Body of pancreas (tissue), 4 donors: ENCODE measurements around the gene PACS1. TPM values are rescaled to one million over a fixed set of nuclear protein-coding genes. Genes with fewer than 3 reads are reported as not detected.

Experiments
- ATAC-seq: fragments of 150-250 bp; one replicate; pipeline ENCODE4 v1.9.1; 2016
- DNase-seq, 4 donors: peaks; one replicate each; pipeline ENCODE4 v3.0.0-alpha.2; 2019
- H3K27ac ChIP-seq, 4 donors: fragments of 200-600 bp; sonication (generic); 1 replicate in 3 of 4; 2 replicates in 1 of 4; pipeline versions ENCODE4 v1.5.1 to v1.6.1; 2016 to 2019; ENCODE audit warnings: mild to moderate bottlenecking in 1 of 4, mixed read lengths in 1 of 4, moderate library complexity in 1 of 4
- H3K27me3 ChIP-seq, 2 donors: fragments of 200-600 bp; sonication (generic); one replicate each; pipeline ENCODE4 v1.6.0; 2016; ENCODE audit warnings: mild to moderate bottlenecking in 1 of 2
- H3K36me3 ChIP-seq, 2 donors: fragments of 200-600 bp; sonication (generic); replicated peaks in 1 of 2; 2 replicates each; pipeline ENCODE4 v1.5.1; 2016; ENCODE audit warnings: low read depth in 2 of 2; ENCODE audit not compliant: insufficient read depth in 1 of 2
- H3K4me1 ChIP-seq: fragments of 200-600 bp; sonication (generic); one replicate; pipeline ENCODE4 v1.6.0; 2016
- H3K4me3 ChIP-seq, 2 donors: fragments of 200-600 bp; sonication (generic); 1 replicate in 1 of 2; 2 replicates in 1 of 2; pipeline ENCODE4 v1.5.1; 2016 to 2019
- H3K9me3 ChIP-seq, 3 donors: fragments of 200-600 bp; sonication (generic); 1 replicate in 2 of 3; 2 replicates in 1 of 3; pipeline ENCODE4 v1.5.1; 2016
- POLR2A ChIP-seq, 3 donors: fragments of 450-650 bp; IDR thresholded peaks; one replicate each; pipeline ENCODE4 v1.6.1; 2016; ENCODE audit warnings: antibody characterized with exemption in 3 of 3, mild to moderate bottlenecking in 2 of 3
- WGBS, 2 donors: methylation state at CpG; one replicate each; pipeline ENCODE4 v1.1.5; 2017; 5-methylcytosine and 5-hydroxymethylcytosine counted together
- intact Hi-C: fragments of 100-400 bp; cut with DNase I; formaldehyde crosslinking; loops from one replicate; pipeline ENCODE4 v1.15.1; 2023
- total RNA-seq, 2 donors: library from RNA; depleted of rRNA; stranded (reverse); fragments of >200 nt; gene quantifications; one replicate each; pipeline ENCODE4 v1.1.0, GENCODE V29; 2016
- TF ChIP-seq, protein P1 (sequence below), 7 experiments: fragments of 450-650 bp in 4 of 7; fragments of 200-600 bp in 3 of 7; sonication (generic) in 3 of 7; IDR thresholded peaks; one replicate each; pipeline ENCODE4 v1.5.1; 2016 to 2019; ENCODE audit warnings: antibody characterized with exemption in 7 of 7

PACS1 gene
- total RNA-seq, 2 donors from 2014 or later: 17.5 to 19.7 TPM

DNA sequence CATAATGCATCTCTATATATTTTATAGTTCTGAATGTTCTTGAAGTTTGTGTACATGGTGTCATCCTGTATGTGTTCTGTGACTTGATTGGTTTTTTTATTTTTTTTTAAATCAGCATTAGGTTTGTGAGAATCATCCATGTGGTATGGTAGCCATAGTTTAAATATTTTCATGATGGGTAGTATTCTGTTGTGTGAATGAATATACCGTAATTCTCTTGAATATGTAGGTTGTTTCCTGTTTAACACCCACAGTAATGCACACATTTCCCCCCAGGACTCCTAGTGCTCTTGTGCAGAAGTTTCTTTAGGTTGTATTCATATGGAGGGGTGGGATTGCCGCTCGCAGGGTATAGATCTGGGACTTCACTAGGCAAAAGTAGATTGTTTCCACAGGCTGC lies 2.0 kb downstream of the PACS1 start:
- intact Hi-C loops: no loop called here
- TF ChIP-seq, protein P1, sequence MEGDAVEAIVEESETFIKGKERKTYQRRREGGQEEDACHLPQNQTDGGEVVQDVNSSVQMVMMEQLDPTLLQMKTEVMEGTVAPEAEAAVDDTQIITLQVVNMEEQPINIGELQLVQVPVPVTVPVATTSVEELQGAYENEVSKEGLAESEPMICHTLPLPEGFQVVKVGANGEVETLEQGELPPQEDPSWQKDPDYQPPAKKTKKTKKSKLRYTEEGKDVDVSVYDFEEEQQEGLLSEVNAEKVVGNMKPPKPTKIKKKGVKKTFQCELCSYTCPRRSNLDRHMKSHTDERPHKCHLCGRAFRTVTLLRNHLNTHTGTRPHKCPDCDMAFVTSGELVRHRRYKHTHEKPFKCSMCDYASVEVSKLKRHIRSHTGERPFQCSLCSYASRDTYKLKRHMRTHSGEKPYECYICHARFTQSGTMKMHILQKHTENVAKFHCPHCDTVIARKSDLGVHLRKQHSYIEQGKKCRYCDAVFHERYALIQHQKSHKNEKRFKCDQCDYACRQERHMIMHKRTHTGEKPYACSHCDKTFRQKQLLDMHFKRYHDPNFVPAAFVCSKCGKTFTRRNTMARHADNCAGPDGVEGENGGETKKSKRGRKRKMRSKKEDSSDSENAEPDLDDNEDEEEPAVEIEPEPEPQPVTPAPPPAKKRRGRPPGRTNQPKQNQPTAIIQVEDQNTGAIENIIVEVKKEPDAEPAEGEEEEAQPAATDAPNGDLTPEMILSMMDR (IDR thresholded peaks at IDR 0.05): no peak
- TF ChIP-seq POLR2A (IDR thresholded peaks at IDR 0.05): no peak
- Histone ChIP-seq H3K27me3 (no peaks in the 10 kb centered on the region), H3K27ac (peak overlapping the region in 1 of 4 donors; percentile 23), H3K9me3 (no peaks in the 10 kb centered on the region), H3K4me1 (peaks cover 31% of the 10 kb centered on the region), H3K4me3 (no peak overlapping the region), H3K36me3 (peaks cover 0 to 7% of the 10 kb centered on the region in 2 donors)
- WGBS, 2 donors: 94 to 96% methylated on average over 3 of the region's 3 CpGs
- ATAC-seq: no peak
- DNase-seq: no peak

DNA sequence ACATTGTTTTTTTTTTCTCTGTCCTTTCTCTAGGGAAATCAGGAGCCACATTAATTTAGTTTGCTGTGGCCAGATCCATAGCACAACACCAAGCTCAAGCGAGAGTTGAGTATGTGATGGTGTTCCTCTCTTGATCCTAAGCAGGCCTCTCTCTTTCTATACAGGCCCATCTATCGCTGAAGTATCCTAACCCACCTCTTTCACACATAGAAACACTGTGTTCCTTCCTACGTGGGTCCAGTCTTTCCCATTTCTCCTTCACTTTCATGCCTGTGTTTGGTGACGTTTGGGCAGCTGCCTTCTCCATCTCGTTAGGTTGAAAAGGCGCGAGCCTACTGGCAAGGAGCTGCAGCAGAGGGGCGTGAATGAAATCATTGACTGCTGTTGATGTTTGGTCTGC lies 2.4 kb downstream of the PACS1 start:
- H3K27me3 ChIP-seq: no peaks in the 10 kb centered on the region
- H3K36me3 ChIP-seq: peaks cover 0 to 3% of the 10 kb centered on the region in 2 donors
- H3K9me3 ChIP-seq: no peaks in the 10 kb centered on the region
- no peak for TF ChIP-seq POLR2A (IDR thresholded peaks at IDR 0.05)
- TF ChIP-seq, protein P1 (IDR thresholded peaks at IDR 0.05): no peak
- DNase-seq: no peak
- H3K4me3 ChIP-seq: no peak overlapping the region
- intact Hi-C loops: no loop called here
- peaks cover 31% of the 10 kb centered on the region for H3K4me1 ChIP-seq
- no peak for ATAC-seq
- peak overlapping the region in 1 of 4 donors; percentile 23 for H3K27ac ChIP-seq
- 69 to 73% methylated on average over 8 of the region's 8 CpGs for WGBS, 2 donors

GRCh38 chr11:66073669-66074068 lies 3.6 kb downstream of the PACS1 start:
- H3K4me1 ChIP-seq: peaks cover 20% of the 10 kb centered on the region
- H3K4me3 ChIP-seq: no peak overlapping the region
- DNase-seq (no peak), ATAC-seq (no peak)
- no peak overlapping the region for H3K27ac ChIP-seq
- TF ChIP-seq, protein P1 (IDR thresholded peaks at IDR 0.05): no peak
- no peak for TF ChIP-seq POLR2A (IDR thresholded peaks at IDR 0.05)
- H3K9me3 ChIP-seq: no peaks in the 10 kb centered on the region
- no peaks in the 10 kb centered on the region for H3K36me3 ChIP-seq
- H3K27me3 ChIP-seq: no peaks in the 10 kb centered on the region
- 83 to 100% methylated on average over 1 of the region's 1 CpG for WGBS, 2 donors
- intact Hi-C loops: no loop called here

DNA sequence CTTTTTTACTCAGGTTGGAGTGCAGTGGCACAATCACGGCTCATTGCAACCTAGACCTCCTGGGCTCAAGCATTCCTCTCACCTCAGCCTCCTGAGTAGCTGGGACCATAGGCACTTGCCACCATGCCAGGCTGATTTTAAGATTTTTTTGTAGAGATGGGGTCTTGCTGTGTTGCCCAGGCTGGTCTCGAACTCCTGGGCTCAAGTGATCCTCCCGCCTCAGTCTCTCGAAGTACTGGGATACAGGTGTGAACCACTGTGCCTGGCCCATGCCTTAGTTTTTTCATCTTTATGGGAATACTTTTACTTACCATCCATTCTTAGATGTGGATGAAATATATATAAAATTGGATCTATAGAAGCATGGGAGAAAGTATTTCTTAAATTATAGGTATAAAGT lies 5.2 kb downstream of the PACS1 start:
- Histone ChIP-seq H3K4me3 (no peak overlapping the region), H3K36me3 (no peaks in the 10 kb centered on the region), H3K4me1 (peaks cover 12% of the 10 kb centered on the region), H3K27ac (no peak overlapping the region), H3K27me3 (no peaks in the 10 kb centered on the region), H3K9me3 (no peaks in the 10 kb centered on the region)
- WGBS, 2 donors: 96% methylated on average over 4 of the region's 4 CpGs
- ATAC-seq: no peak
- no peak for DNase-seq
- intact Hi-C loops: no loop called here
- TF ChIP-seq POLR2A (IDR thresholded peaks at IDR 0.05): no peak
- TF ChIP-seq, protein P1 (IDR thresholded peaks at IDR 0.05): no peak

- H3K9me3 ChIP-seq: no peaks in the 10 kb centered on the region
- H3K27ac ChIP-seq: no peak overlapping the region
- no peak for TF ChIP-seq POLR2A (IDR thresholded peaks at IDR 0.05)
- TF ChIP-seq, protein P1 (IDR thresholded peaks at IDR 0.05): no peak
- no peak for DNase-seq
- H3K4me1 ChIP-seq: peaks cover 19% of the 10 kb centered on the region
- H3K4me3 ChIP-seq: no peak overlapping the region
- no peak for ATAC-seq
- intact Hi-C loops: no loop called here
- 66 to 87% methylated on average over 9 of the region's 9 CpGs for WGBS, 2 donors
- no peaks in the 10 kb centered on the region for H3K27me3 ChIP-seq
- H3K36me3 ChIP-seq: no peaks in the 10 kb centered on the region
These were observed 6.5 kb downstream of the PACS1 start for GRCh38 chr11:66076561-66076960.
